Eye (tissue), 1 donor: ENCODE data around the gene TH.
"Not testable (repeated sequence)": the region's sequence is repeated elsewhere in the genome, so short reads cannot be mapped to it uniquely, and the experiment has no call there.

ENCODE experiments used
- DNase-seq: peaks from one replicate; pipeline ENCODE4 v3.0.0-alpha.2; 2015

TH gene

GRCh38 chr11:2194877-2195755, 23.5 kb upstream of the TH start:
- peak; percentile 83 for DNase-seq

GRCh38 chr11:2193888-2194595, 22.4 kb upstream of the TH start:
- not testable (repeated sequence) for DNase-seq

- DNase-seq, result no peak
Measured at GRCh38 chr11:2193099-2193887, 21.7 kb upstream of the TH start.

GRCh38 chr11:2192435-2192834, 20.8 kb upstream of the TH start:
- DNase-seq, result no peak

GRCh38 chr11:2191883-2192282, 20.3 kb upstream of the TH start:
- no peak for DNase-seq

- DNase-seq, result peak; percentile 92
Measured at GRCh38 chr11:2190657-2191471, 19.2 kb upstream of the TH start.

- no peak for DNase-seq
Measured at GRCh38 chr11:2189938-2190656, 18.5 kb upstream of the TH start.

GRCh38 chr11:2188745-2189144, 17.1 kb upstream of the TH start:
- DNase-seq, result no peak

GRCh38 chr11:2187280-2187707, 15.7 kb upstream of the TH start:
- DNase-seq, result no peak

GRCh38 chr11:2186669-2187279, 15.2 kb upstream of the TH start:
- DNase-seq, result peak; percentile 80

- peak; percentile 7 for DNase-seq
Measured at GRCh38 chr11:2185324-2186085, 13.9 kb upstream of the TH start.

- DNase-seq, result no peak
Measured at GRCh38 chr11:2182692-2183474, 11.3 kb upstream of the TH start.

GRCh38 chr11:2182075-2182474, 10.5 kb upstream of the TH start:
- no peak for DNase-seq

GRCh38 chr11:2180789-2181370, 9.3 kb upstream of the TH start:
- DNase-seq, result no peak

GRCh38 chr11:2180347-2180746, 8.7 kb upstream of the TH start:
- no peak for DNase-seq

GRCh38 chr11:2179516-2179915, 7.9 kb upstream of the TH start:
- no peak for DNase-seq

GRCh38 chr11:2178906-2179494, 7.4 kb upstream of the TH start:
- DNase-seq, result peak; percentile 85

- not testable (repeated sequence) for DNase-seq
Measured at GRCh38 chr11:2178055-2178773, 6.6 kb upstream of the TH start.
